H1 (cell line): Measurements from ENCODE around the gene LMTK2. TPM values are rescaled to one million over a fixed set of nuclear protein-coding genes. Genes with fewer than 3 reads are reported as not detected.

ENCODE experiments used
- CTCF ChIA-PET: fragments of 300-600 bp; sonication (Branson Sonifier 250); formaldehyde crosslinking; loops from one replicate; lab custom pipeline; 2021; ENCODE audit not compliant: partially characterized antibody; lab: Charles Lee
- POLR2A ChIA-PET: fragments of 300-600 bp; sonication (Branson Sonifier 250); formaldehyde crosslinking; loops from one replicate; lab custom pipeline; 2021; ENCODE audit warnings: inconsistent platforms; ENCODE audit not compliant: partially characterized antibody; lab: Charles Lee
- DNase-seq, 2 experiments: peaks; one replicate each; pipeline versions ENCODE4 v3.0.0 to v3.0.0-alpha.2; 2010 to 2022; ENCODE audit warnings: low spot score in 2 of 2, low read depth in 1 of 2, mixed read lengths in 1 of 2
- FAIRE-seq: peaks from 2 replicates; lab custom pipeline; 2011; peaks lifted over from hg19 to GRCh38; lab: Jason Lieb, UNC
- H2AFZ ChIP-seq: 2 replicates; pipeline ENCODE4 v1.8.1; 2012; ENCODE audit warnings: low read length, inconsistent platforms
- H2AK5ac ChIP-seq: 2 replicates; pipeline ENCODE4 v1.6.1; 2013; ENCODE audit warnings: low read depth, low read length
- H2BK120ac ChIP-seq: replicated peaks from 2 replicates; pipeline ENCODE3; 2013; ENCODE audit warnings: low read depth, low read length, inconsistent platforms
- H2BK12ac ChIP-seq: 2 replicates; pipeline ENCODE4 v1.6.1; 2013; ENCODE audit warnings: low read depth, low read length
- H2BK15ac ChIP-seq: 2 replicates; pipeline ENCODE4 v1.6.1; 2013; ENCODE audit warnings: low read length
- H2BK20ac ChIP-seq: 2 replicates; pipeline ENCODE4 v1.6.1; 2013; ENCODE audit warnings: low read length
- H2BK5ac ChIP-seq: 2 replicates; pipeline ENCODE4 v1.6.1; 2013; ENCODE audit warnings: low read depth, low read length
- H3K14ac ChIP-seq: 2 replicates; pipeline ENCODE4 v1.6.1; 2013; ENCODE audit warnings: inconsistent platforms; ENCODE audit not compliant: insufficient read length
- H3K18ac ChIP-seq: 2 replicates; pipeline ENCODE4 v1.6.1; 2013; ENCODE audit warnings: low read length; ENCODE audit errors: extremely low read depth
- H3K23ac ChIP-seq: 2 replicates; pipeline ENCODE4 v1.6.1; 2013; ENCODE audit warnings: inconsistent platforms; ENCODE audit not compliant: insufficient read length
- H3K23me2 ChIP-seq: 2 replicates; pipeline ENCODE4 v1.6.1; 2013; ENCODE audit warnings: low read depth, low read length
- H3K27ac ChIP-seq: 2 replicates; pipeline ENCODE4 v1.6.1; 2011; ENCODE audit warnings: low read depth, low read length, inconsistent platforms
- H3K27me3 ChIP-seq, 4 experiments: replicated peaks in 1 of 4; 1 replicate in 1 of 4; 2 replicates in 3 of 4; pipeline versions ENCODE4 v1.6.1 to v1.8.1; 2011 to 2013; ENCODE audit warnings: low read length in 3 of 4, mild to moderate bottlenecking in 3 of 4, inconsistent platforms in 2 of 4, mixed read lengths in 2 of 4, moderate library complexity in 1 of 4; ENCODE audit not compliant: control insufficient read depth in 3 of 4, insufficient read depth in 3 of 4; ENCODE audit errors: extremely low read depth in 1 of 4
- H3K36me3 ChIP-seq, 4 experiments: 2 replicates each; pipeline versions ENCODE4 v1.6.1 to v1.8.1; 2011 to 2013; ENCODE audit warnings: mild to moderate bottlenecking in 4 of 4, low read length in 3 of 4, moderate library complexity in 2 of 4, control low read depth in 1 of 4, inconsistent platforms in 1 of 4; ENCODE audit not compliant: insufficient read depth in 4 of 4, control insufficient read depth in 2 of 4
- H3K4ac ChIP-seq: replicated peaks from 2 replicates; pipeline ENCODE3; 2013; ENCODE audit warnings: low read length, low read depth, mixed read lengths, inconsistent platforms; ENCODE audit not compliant: insufficient read length
- H3K4me1 ChIP-seq, 4 experiments: replicated peaks in 1 of 4; 1 replicate in 1 of 4; 2 replicates in 3 of 4; pipeline versions ENCODE4 v1.6.1 to v1.8.1; 2011 to 2013; ENCODE audit warnings: low read length in 3 of 4, inconsistent platforms in 2 of 4, mixed read lengths in 1 of 4; ENCODE audit not compliant: insufficient read depth in 4 of 4, control insufficient read depth in 3 of 4
- H3K4me2 ChIP-seq, 2 experiments: 2 replicates each; pipeline versions ENCODE4 v1.6.1 to v1.8.1; 2011 to 2013; ENCODE audit warnings: low read depth in 2 of 2, low read length in 2 of 2, control low read depth in 1 of 2, inconsistent platforms in 1 of 2, mild to moderate bottlenecking in 1 of 2; ENCODE audit not compliant: insufficient read depth in 1 of 2
- H3K4me3 ChIP-seq, 4 experiments: fragments of 200-600, 300-600 bp in 1 of 4; sonication (generic), shearing (Covaris generic), sonication (Bioruptor Twin) in 1 of 4; 2 replicates each; pipeline versions ENCODE4 v1.5.1 to v1.8.1; 2011 to 2016; ENCODE audit warnings: low read length in 4 of 4, low read depth in 3 of 4, control low read depth in 2 of 4, inconsistent platforms in 2 of 4, mild to moderate bottlenecking in 2 of 4, mixed read lengths in 1 of 4, moderate library complexity in 1 of 4; ENCODE audit not compliant: insufficient read depth in 2 of 4; ENCODE audit errors: extremely low read depth in 1 of 4
- H3K56ac ChIP-seq: replicated peaks from 2 replicates; pipeline ENCODE3; 2013; ENCODE audit warnings: low read depth, mild to moderate bottlenecking, mixed read lengths, low read length, inconsistent platforms; ENCODE audit not compliant: insufficient read length
- H3K79me1 ChIP-seq: 2 replicates; pipeline ENCODE4 v1.6.1; 2013; ENCODE audit warnings: low read depth, low read length, control low read depth
- H3K79me2 ChIP-seq, 2 experiments: 2 replicates each; pipeline versions ENCODE4 v1.6.1 to v1.8.1; 2012 to 2013; ENCODE audit warnings: low read length in 2 of 2, mild to moderate bottlenecking in 2 of 2, inconsistent platforms in 1 of 2; ENCODE audit not compliant: insufficient read depth in 2 of 2, control insufficient read depth in 1 of 2
- H3K9ac ChIP-seq, 4 experiments: replicated peaks in 1 of 4; 1 replicate in 1 of 4; 2 replicates in 3 of 4; pipeline versions ENCODE4 v1.6.1 to v1.8.1; 2011 to 2013; ENCODE audit warnings: low read depth in 3 of 4, low read length in 3 of 4, control low read depth in 2 of 4, mild to moderate bottlenecking in 2 of 4, moderate library complexity in 2 of 4, inconsistent platforms in 1 of 4; ENCODE audit errors: extremely low read depth in 1 of 4
- H3K9me3 ChIP-seq, 2 experiments: 2 replicates each; pipeline versions ENCODE4 v1.6.1 to v1.8.1; 2012 to 2013; ENCODE audit warnings: mild to moderate bottlenecking in 2 of 2, moderate library complexity in 2 of 2, control low read depth in 1 of 2, inconsistent platforms in 1 of 2, low read depth in 1 of 2, low read length in 1 of 2, mixed read lengths in 1 of 2; ENCODE audit not compliant: insufficient read depth in 2 of 2
- H4K20me1 ChIP-seq, 2 experiments: replicated peaks in 1 of 2; 2 replicates each; pipeline versions ENCODE3 to v1.8.1; 2011 to 2013; ENCODE audit warnings: inconsistent platforms in 2 of 2, low read length in 2 of 2, mild to moderate bottlenecking in 1 of 2; ENCODE audit not compliant: insufficient read depth in 2 of 2, control insufficient read depth in 1 of 2
- H4K5ac ChIP-seq: 2 replicates; pipeline ENCODE4 v1.6.1; 2013; ENCODE audit warnings: low read length, low read depth, mixed read lengths, inconsistent platforms; ENCODE audit not compliant: insufficient read length
- H4K8ac ChIP-seq: 2 replicates; pipeline ENCODE4 v1.8.0; 2013; ENCODE audit warnings: mild to moderate bottlenecking, moderate library complexity, low read length, inconsistent platforms; ENCODE audit not compliant: insufficient read depth; ENCODE audit errors: extremely low read depth
- H4K91ac ChIP-seq: replicated peaks from 2 replicates; pipeline ENCODE3; 2013; ENCODE audit warnings: low read length, mixed read lengths, inconsistent platforms; ENCODE audit not compliant: insufficient read length
- SP2 ChIP-seq: IDR thresholded peaks from 2 replicates; pipeline ENCODE4 v1.6.1; 2012; ENCODE audit warnings: mild to moderate bottlenecking, low read length, inconsistent platforms
- TBP ChIP-seq: IDR thresholded peaks from 2 replicates; pipeline ENCODE4 v1.6.1; 2011; ENCODE audit warnings: low read depth, low read length, improper control_type of control experiment
- WGBS, 2 experiments: shearing (Covaris generic) in 1 of 2; methylation state at CpG; one replicate each; pipeline versions ENCODE4 v1.1.6 to v1.1.7; 2013 to 2015; ENCODE audit warnings: low lambda C conversion rate in 2 of 2, mixed read lengths in 2 of 2, inconsistent platforms in 1 of 2, low coverage in 1 of 2, missing lambda C conversion rate in 1 of 2; ENCODE audit not compliant: insufficient replicate concordance in 2 of 2, insufficient coverage in 1 of 2, insufficient read length in 1 of 2; ENCODE audit errors: extremely low coverage in 1 of 2, missing lambda C conversion rate in 1 of 2; 5-methylcytosine and 5-hydroxymethylcytosine counted together
- polyA plus RNA-seq, 7 experiments: library from polyadenylated mRNA; depleted of rRNA in 3 of 7; stranded (reverse) in 5 of 7; unstranded in 2 of 7; fragments of >200 nt in 5 of 7; fragments of 200-250 nt in 2 of 7; gene quantifications; 1 replicate in 5 of 7; 2 replicates in 1 of 7; 4 replicates in 1 of 7; pipeline versions ENCODE4 v1.2.1 to v1.2.3, GENCODE V29; 2011 to 2013; ENCODE audit warnings: missing spikeins in 2 of 7, mixed read lengths in 2 of 7
- total RNA-seq: library from RNA; stranded (reverse); fragmentation: NEBNext Ultra II Directional; extraction: Animal tissue kit (Norgen Biotek cat#: 25700); gene quantifications from 2 replicates; pipeline ENCODE4 v1.2.1, GENCODE V29; 2021
- TF ChIP-seq, protein P1 (sequence below): IDR thresholded peaks from 2 replicates; pipeline ENCODE4 v1.6.1; 2012; ENCODE audit warnings: inconsistent platforms

LMTK2 gene
- total and polyA plus RNA-seq, 2 of the 8 experiments (the other 6 are each of a cell fraction or from before 2014, with no cell fraction given), result 9.7 to 30.7 TPM

DNA sequence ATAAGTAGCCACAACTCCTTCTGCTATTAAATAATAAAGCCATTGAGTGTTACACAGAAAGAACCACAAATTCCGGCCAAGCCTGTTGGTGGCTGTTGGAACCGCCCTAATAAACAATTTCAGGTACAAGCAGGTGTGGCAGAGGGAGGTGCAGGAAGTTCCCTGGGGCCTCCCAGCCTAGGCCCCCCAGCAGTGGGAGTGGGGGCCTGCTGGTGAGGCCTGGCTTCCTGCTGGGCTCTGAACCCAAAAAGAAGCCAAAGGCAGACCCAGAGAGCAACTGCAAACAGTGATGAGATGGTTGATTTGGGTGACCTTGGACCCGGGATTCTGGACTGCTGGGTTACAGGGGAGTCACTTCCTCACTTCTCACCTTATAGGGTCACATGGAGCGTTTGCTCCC lies 21.0 kb upstream of the LMTK2 start:
- Histone ChIP-seq H3K9ac (no peak overlapping the region), H3K36me3 (no peaks in the 10 kb centered on the region), H2BK12ac (no peak overlapping the region), H3K4me2 (no peak overlapping the region), H2BK20ac (no peak overlapping the region), H3K23ac (no peak overlapping the region), H4K20me1 (no peaks in the 10 kb centered on the region), H2AK5ac (no peak overlapping the region), H2BK120ac (no peak overlapping the region), H3K23me2 (no peaks in the 10 kb centered on the region), H4K5ac (no peak overlapping the region), H4K8ac (no peak overlapping the region), H3K14ac (no peak overlapping the region), H3K27ac (no peak overlapping the region), H3K56ac (no peak overlapping the region), H2BK15ac (no peak overlapping the region), H3K4ac (no peak overlapping the region), H3K18ac (no peak overlapping the region; the same call in 1 of the 2 replicates), H2AFZ (no peak overlapping the region), H4K91ac (no peak overlapping the region), H3K9me3 (no peaks in the 10 kb centered on the region), H2BK5ac (no peak overlapping the region), H3K4me3 (no peak overlapping the region), H3K4me1 (peaks cover 0 to 2% (median under 1%) of the 10 kb centered on the region in 4 experiments; a peak in 3 of 7 replicates), H3K79me2 (no peaks in the 10 kb centered on the region), H3K27me3 (no peaks in the 10 kb centered on the region), H3K79me1 (no peaks in the 10 kb centered on the region)
- FAIRE-seq (no peak), DNase-seq (no peak)
- 73% methylated on average over 4 of the region's 4 CpGs; no CpG with 5 or more reads in 1 of the 2 experiments for WGBS, 2 experiments
- ChIA-PET CTCF (interaction anchor here (0.8 to 2.4 kb wide), 8 partner anchors 10 to 156 kb away, joined by 3 to 8 read pairs (median 4); no protein-coding TSS in a partner anchor), POLR2A (no interaction called here)
- TF ChIP-seq TBP (no peak), SP2 (no peak)
- TF ChIP-seq, protein P1, sequence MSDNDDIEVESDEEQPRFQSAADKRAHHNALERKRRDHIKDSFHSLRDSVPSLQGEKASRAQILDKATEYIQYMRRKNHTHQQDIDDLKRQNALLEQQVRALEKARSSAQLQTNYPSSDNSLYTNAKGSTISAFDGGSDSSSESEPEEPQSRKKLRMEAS, result no peak
